ENCODE data around the gene CD68. TPM values are rescaled to one million over a fixed set of nuclear protein-coding genes. Genes with fewer than 3 reads are reported as not detected.

The CD68 gene
- total RNA-seq, 2 experiments from 2014 or later = 0.44 to 0.54 TPM

DNA sequence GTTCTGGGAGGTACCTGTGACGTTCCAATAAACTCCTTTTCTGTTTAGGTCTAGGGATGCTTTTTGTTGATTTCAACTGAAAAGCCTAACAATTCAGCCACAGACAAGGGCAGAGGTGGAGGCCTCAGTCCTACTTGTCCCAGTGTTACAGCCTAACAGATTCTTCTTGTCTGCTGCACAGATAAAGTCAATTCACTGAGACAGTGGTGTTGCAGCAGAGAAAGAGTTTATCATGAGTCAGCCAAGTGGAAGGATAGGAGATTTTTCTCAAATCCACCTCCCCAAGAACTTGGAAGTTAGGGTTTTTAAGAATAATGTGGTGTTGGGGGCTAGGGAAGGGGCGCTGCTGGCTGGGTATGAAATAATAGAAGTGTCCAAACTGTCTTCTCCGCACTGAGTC, 41.4 kb upstream of the CD68 start:
- Histone ChIP-seq H3K4me1 (ENCODE audit: insufficient read depth, low read length, poor library complexity, severe bottlenecking) (no peaks in the 10 kb centered on the region), H3K4me3 (ENCODE audit: low read depth, low read length, poor library complexity, severe bottlenecking) (no peak overlapping the region), H3K9me2 (ENCODE audit: insufficient read depth, low read length) (no peaks in the 10 kb centered on the region), H3K4me2 (ENCODE audit: low read length) (no peak overlapping the region), H3K79me2 (ENCODE audit: insufficient read depth, low read depth, low read length) (no peaks in the 10 kb centered on the region), H2AFZ (ENCODE audit: low read length) (no peak overlapping the region), H3K9me3 (ENCODE audit: low read length) (0 out of 2 replicates have a peak, but pooled peaks cover 4% of the 10 kb centered on the region), H4K20me1 (ENCODE audit: insufficient read depth, low read length) (no peaks in the 10 kb centered on the region), H3K36me3 (ENCODE audit: insufficient read depth, low read length) (no peaks in the 10 kb centered on the region), H3K27ac (ENCODE audit: low read depth, low read length, poor library complexity, severe bottlenecking) (no peak overlapping the region)
- intact Hi-C loops (cut with micrococcal nuclease; ENCODE audit: unreplicated experiment) = no loop called here
- no TSS peak for BruUV-seq (replicated peaks)
- no peak for TF ChIP-seq EZH2phosphoT487 (IDR thresholded peaks at IDR 0.05; ENCODE audit: borderline replicate concordance, low read depth, low read length)
- TF ChIP-seq, protein P1, sequence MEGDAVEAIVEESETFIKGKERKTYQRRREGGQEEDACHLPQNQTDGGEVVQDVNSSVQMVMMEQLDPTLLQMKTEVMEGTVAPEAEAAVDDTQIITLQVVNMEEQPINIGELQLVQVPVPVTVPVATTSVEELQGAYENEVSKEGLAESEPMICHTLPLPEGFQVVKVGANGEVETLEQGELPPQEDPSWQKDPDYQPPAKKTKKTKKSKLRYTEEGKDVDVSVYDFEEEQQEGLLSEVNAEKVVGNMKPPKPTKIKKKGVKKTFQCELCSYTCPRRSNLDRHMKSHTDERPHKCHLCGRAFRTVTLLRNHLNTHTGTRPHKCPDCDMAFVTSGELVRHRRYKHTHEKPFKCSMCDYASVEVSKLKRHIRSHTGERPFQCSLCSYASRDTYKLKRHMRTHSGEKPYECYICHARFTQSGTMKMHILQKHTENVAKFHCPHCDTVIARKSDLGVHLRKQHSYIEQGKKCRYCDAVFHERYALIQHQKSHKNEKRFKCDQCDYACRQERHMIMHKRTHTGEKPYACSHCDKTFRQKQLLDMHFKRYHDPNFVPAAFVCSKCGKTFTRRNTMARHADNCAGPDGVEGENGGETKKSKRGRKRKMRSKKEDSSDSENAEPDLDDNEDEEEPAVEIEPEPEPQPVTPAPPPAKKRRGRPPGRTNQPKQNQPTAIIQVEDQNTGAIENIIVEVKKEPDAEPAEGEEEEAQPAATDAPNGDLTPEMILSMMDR (conservative IDR thresholded peaks at IDR 0.05; ENCODE audit: low read length) = no peak
- POLR2A ChIA-PET = no interaction called here
- DNase-seq (ENCODE audit: low spot score) = no peak
- CTCF ChIA-PET (ENCODE audit: unreplicated experiment) = no interaction called here

- BruUV-seq (replicated peaks) = no TSS peak
- CTCF ChIA-PET (ENCODE audit: unreplicated experiment) = no interaction called here
- intact Hi-C loops (cut with micrococcal nuclease; ENCODE audit: unreplicated experiment) = no loop called here
These were observed 40.4 kb upstream of the CD68 start for GRCh38 chr17:7538891-7539545.

More at GRCh38 chr17:7538891-7539545, 40.4 kb upstream of the CD68 start:
- H4K20me1 ChIP-seq (ENCODE audit: insufficient read depth, low read length) = no peaks in the 10 kb centered on the region
- POLR2A ChIA-PET = no interaction called here
- H2AFZ ChIP-seq (ENCODE audit: low read length) = no peak overlapping the region
- TF ChIP-seq, protein P1 (conservative IDR thresholded peaks at IDR 0.05; ENCODE audit: low read length) = no peak
- TF ChIP-seq EZH2phosphoT487 (IDR thresholded peaks at IDR 0.05; ENCODE audit: borderline replicate concordance, low read depth, low read length) = no peak
- no peak for DNase-seq (ENCODE audit: low spot score)
- H3K4me2 ChIP-seq (ENCODE audit: low read length) = no peak overlapping the region
- no peaks in the 10 kb centered on the region for H3K9me2 ChIP-seq (ENCODE audit: insufficient read depth, low read length)
- 0 out of 2 replicates have a peak, but pooled peaks cover 4% of the 10 kb centered on the region for H3K9me3 ChIP-seq (ENCODE audit: low read length)
- no peaks in the 10 kb centered on the region for H3K36me3 ChIP-seq (ENCODE audit: insufficient read depth, low read length)
- H3K79me2 ChIP-seq (ENCODE audit: insufficient read depth, low read depth, low read length) = no peaks in the 10 kb centered on the region
- H3K4me1 ChIP-seq (ENCODE audit: insufficient read depth, low read length, poor library complexity, severe bottlenecking) = no peaks in the 10 kb centered on the region
- H3K27ac ChIP-seq (ENCODE audit: low read depth, low read length, poor library complexity, severe bottlenecking) = no peak overlapping the region
- H3K4me3 ChIP-seq (ENCODE audit: low read depth, low read length, poor library complexity, severe bottlenecking) = no peak overlapping the region

Data from OCI-LY7 (cell line).